Caco-2 (cell line): ENCODE data around the gene BLMH. TPM values are rescaled to one million over a fixed set of nuclear protein-coding genes. Genes with fewer than 3 reads are reported as not detected.

Experiments
- BruUV-seq: library from RNA; stranded (reverse); fragments of 400-500 nt; replicated peaks from 2 replicates; lab custom pipeline; 2021; lab: Mats Ljungman, UMichigan
- CTCF ChIA-PET: fragments of 300-600 bp; sonication (Branson Sonifier 250); formaldehyde crosslinking; loops from one replicate; lab custom pipeline; 2022; ENCODE audit warnings: antibody characterized with exemption; lab: Charles Lee
- POLR2A ChIA-PET: fragments of 300-600 bp; sonication (Branson Sonifier 250); formaldehyde crosslinking; loops from one replicate; lab custom pipeline; 2022; ENCODE audit warnings: antibody characterized with exemption; lab: Charles Lee
- DNase-seq, 2 experiments: peaks; one replicate each; pipeline versions ENCODE4 v3.0.0 to v3.0.0-alpha.2; 2020 to 2022
- H3K27me3 ChIP-seq: replicated peaks from 2 replicates; pipeline ENCODE4 v1.6.0; 2011; ENCODE audit warnings: low read length; ENCODE audit not compliant: control insufficient read depth, insufficient read depth
- H3K36me3 ChIP-seq: 2 replicates; pipeline ENCODE4 v1.5.1; 2011; ENCODE audit warnings: low read length; ENCODE audit not compliant: control insufficient read depth, insufficient read depth
- H3K4me1 ChIP-seq: fragments of 250-450 bp; sonication (Bioruptor Pico); 2 replicates; pipeline ENCODE4 v1.5.1; 2020; ENCODE audit warnings: mild to moderate bottlenecking
- H3K4me3 ChIP-seq: 2 replicates; pipeline ENCODE4 v1.5.1; 2011; ENCODE audit warnings: low read depth, mild to moderate bottlenecking, control low read depth, low read length
- H3K9me3 ChIP-seq: fragments of 250-450 bp; sonication (Bioruptor Pico); 2 replicates; pipeline ENCODE4 v1.5.1; 2020; ENCODE audit warnings: mild to moderate bottlenecking, moderate library complexity
- H3K27ac Mint-ChIP-seq: one replicate; pipeline ENCODE4 v1.8.0; 2022; ENCODE audit warnings: mixed read lengths; ENCODE audit not compliant: unreplicated experiment
- H3K27me3 Mint-ChIP-seq: one replicate; pipeline ENCODE4 v1.8.0; 2022; ENCODE audit warnings: mixed read lengths; ENCODE audit not compliant: insufficient read depth, unreplicated experiment
- H3K36me3 Mint-ChIP-seq: one replicate; pipeline ENCODE4 v1.8.0; 2022; ENCODE audit warnings: mild to moderate bottlenecking, mixed read lengths; ENCODE audit not compliant: insufficient read depth, unreplicated experiment
- H3K4me1 Mint-ChIP-seq: one replicate; pipeline ENCODE4 v1.8.0; 2022; ENCODE audit warnings: low read depth, mixed read lengths; ENCODE audit not compliant: unreplicated experiment
- H3K4me3 Mint-ChIP-seq: one replicate; pipeline ENCODE4 v1.8.0; 2022; ENCODE audit warnings: mild to moderate bottlenecking, moderate library complexity, mixed read lengths; ENCODE audit not compliant: unreplicated experiment
- H3K9me3 Mint-ChIP-seq: one replicate; pipeline ENCODE4 v1.8.0; 2022; ENCODE audit warnings: mixed read lengths; ENCODE audit not compliant: unreplicated experiment
- CTCF ChIP-seq, 2 experiments: fragments of 200-600 bp in 1 of 2; IDR thresholded peaks; 1 replicate in 1 of 2; 2 replicates in 1 of 2; pipeline versions ENCODE4 v1.5.1 to v1.8.0; 2011 to 2022; ENCODE audit warnings: antibody characterized with exemption in 1 of 2, control low read depth in 1 of 2, inconsistent platforms in 1 of 2, low read depth in 1 of 2, low read length in 1 of 2, mild to moderate bottlenecking in 1 of 2, moderate library complexity in 1 of 2; ENCODE audit not compliant: insufficient read depth in 1 of 2, severe bottlenecking in 1 of 2, unreplicated experiment in 1 of 2
- intact Hi-C: fragments of 100-400 bp; cut with micrococcal nuclease; formaldehyde crosslinking; loops from one replicate; pipeline ENCODE4 v1.10.0; 2022; ENCODE audit not compliant: unreplicated experiment
- total RNA-seq: library from RNA; stranded (reverse); gene quantifications from 2 replicates; pipeline ENCODE4 v1.2.3, GENCODE V29; 2022

BLMH gene
- total RNA-seq, 1 experiment from 2014 or later: 56.1 TPM

GRCh38 chr17:30248786-30249185 is 43.0 kb downstream of the BLMH start:
- Mint-ChIP-seq H3K27ac (no peak overlapping the region), H3K9me3 (no peaks in the 10 kb centered on the region), H3K4me1 (peaks cover 18% of the 10 kb centered on the region), H3K27me3 (no peaks in the 10 kb centered on the region), H3K4me3 (no peak overlapping the region), H3K36me3 (peaks cover 28% of the 10 kb centered on the region)
- no peak for TF ChIP-seq CTCF (IDR thresholded peaks at IDR 0.05; ENCODE audit: insufficient read depth in 1 of 2, low read depth in 1 of 2, low read length in 1 of 2, severe bottlenecking in 1 of 2, unreplicated experiment in 1 of 2)
- ChIA-PET POLR2A (no interaction called here), CTCF (no interaction called here)
- Histone ChIP-seq H3K36me3 (no peaks in the 10 kb centered on the region; the same call in 1 of the 2 replicates), H3K27me3 (no peaks in the 10 kb centered on the region), H3K9me3 (no peaks in the 10 kb centered on the region), H3K4me3 (no peak overlapping the region), H3K4me1 (peaks cover 40% of the 10 kb centered on the region)
- DNase-seq: no peak
- no TSS peak for BruUV-seq
- intact Hi-C loops: loop anchor here (1.0 kb wide), 1 partner anchor 16 kb away; no protein-coding TSS in a partner anchor

GRCh38 chr17:30246460-30246859 is 45.3 kb downstream of the BLMH start:
- Mint-ChIP-seq H3K27ac (no peak overlapping the region), H3K4me1 (peaks cover 16% of the 10 kb centered on the region), H3K4me3 (no peak overlapping the region), H3K36me3 (peaks cover 28% of the 10 kb centered on the region), H3K9me3 (no peaks in the 10 kb centered on the region), H3K27me3 (no peaks in the 10 kb centered on the region)
- no peak for TF ChIP-seq CTCF (IDR thresholded peaks at IDR 0.05; ENCODE audit: insufficient read depth in 1 of 2, low read depth in 1 of 2, low read length in 1 of 2, severe bottlenecking in 1 of 2, unreplicated experiment in 1 of 2)
- Histone ChIP-seq H3K9me3 (no peaks in the 10 kb centered on the region), H3K27me3 (no peaks in the 10 kb centered on the region), H3K4me1 (peaks cover 27% of the 10 kb centered on the region), H3K4me3 (no peak overlapping the region), H3K36me3 (no peaks in the 10 kb centered on the region)
- BruUV-seq: no TSS peak
- ChIA-PET POLR2A (no interaction called here), CTCF (no interaction called here)
- no peak for DNase-seq
- intact Hi-C loops: no loop called here

GRCh38 chr17:30244853-30245385 is 46.8 kb downstream of the BLMH start:
- Mint-ChIP-seq H3K4me1 (peaks cover 15% of the 10 kb centered on the region), H3K9me3 (no peaks in the 10 kb centered on the region), H3K4me3 (no peak overlapping the region), H3K27ac (no peak overlapping the region), H3K27me3 (no peaks in the 10 kb centered on the region), H3K36me3 (peaks cover 28% of the 10 kb centered on the region)
- intact Hi-C loops: no loop called here
- CTCF ChIA-PET: no interaction called here
- no peak for DNase-seq
- TF ChIP-seq CTCF (IDR thresholded peaks at IDR 0.05; ENCODE audit: insufficient read depth in 1 of 2, low read depth in 1 of 2, low read length in 1 of 2, severe bottlenecking in 1 of 2, unreplicated experiment in 1 of 2): no peak
- no peaks in the 10 kb centered on the region for H3K9me3 ChIP-seq
- POLR2A ChIA-PET: no interaction called here
- no peaks in the 10 kb centered on the region for H3K36me3 ChIP-seq
- no peak overlapping the region for H3K4me3 ChIP-seq
- peaks cover 14% of the 10 kb centered on the region for H3K4me1 ChIP-seq
- no TSS peak for BruUV-seq
- H3K27me3 ChIP-seq: no peaks in the 10 kb centered on the region
